HEK293 (cell line): ENCODE results near the gene C5orf15.

Experiments
- CTCF ChIA-PET: fragments of 350-600 bp; formaldehyde crosslinking; extraction: SDS; loops from one replicate; lab custom pipeline; 2021; ENCODE audit warnings: antibody characterized with exemption; lab: Yijun Ruan, JAX
- POLR2A ChIA-PET: fragments of 300-600 bp; formaldehyde crosslinking; extraction: SDS; loops from one replicate; lab custom pipeline; 2020; ENCODE audit warnings: antibody characterized with exemption, inconsistent platforms; lab: Yijun Ruan, JAX
- H3K27ac ChIP-seq: fragments of 200-500 bp; sonication (Bioruptor generic); 2 replicates; pipeline ENCODE4 v1.5.1; 2014; ENCODE audit warnings: low read depth, low read length, control low read depth, inconsistent platforms; ENCODE audit errors: extremely low read depth
- H3K36me3 ChIP-seq, 2 experiments: fragments of 200-500 bp in 1 of 2; sonication (Bioruptor generic) in 1 of 2; 1 replicate in 1 of 2; 2 replicates in 1 of 2; pipeline ENCODE4 v1.5.1; 2014 to 2017; ENCODE audit warnings: inconsistent platforms in 2 of 2, low read length in 2 of 2; ENCODE audit not compliant: control insufficient read depth in 2 of 2, insufficient read depth in 1 of 2
- H3K4me1 ChIP-seq: fragments of 200-500 bp; sonication (Bioruptor generic); 2 replicates; pipeline ENCODE4 v1.5.1; 2014; ENCODE audit warnings: mild to moderate bottlenecking, low read length, inconsistent platforms; ENCODE audit not compliant: control insufficient read depth, insufficient read depth
- H3K4me3 ChIP-seq: 2 replicates; pipeline ENCODE4 v1.5.1; 2011; ENCODE audit warnings: low read depth, mild to moderate bottlenecking, control low read depth, low read length, moderate library complexity
- H3K9me3 ChIP-seq: fragments of 200-500 bp; sonication (Bioruptor generic); 2 replicates; pipeline ENCODE4 v1.5.1; 2014; ENCODE audit warnings: low read depth, low read length, inconsistent platforms; ENCODE audit not compliant: control insufficient read depth, insufficient read depth
- EGR2 ChIP-seq: fragments of 450-650 bp; formaldehyde crosslinking; IDR thresholded peaks from 2 replicates; pipeline ENCODE4 v1.5.1; 2016; ENCODE audit warnings: low read depth, missing biosample characterization, missing genetic modification characterization
- KLF1 ChIP-seq: fragments of 450-650 bp; formaldehyde crosslinking; IDR thresholded peaks from 2 replicates; pipeline ENCODE4 v1.5.1; 2016; ENCODE audit warnings: missing biosample characterization, missing genetic modification characterization
- KLF16 ChIP-seq: fragments of 450-650 bp; formaldehyde crosslinking; IDR thresholded peaks from 2 replicates; pipeline ENCODE4 v1.5.1; 2017; ENCODE audit warnings: missing biosample characterization, missing genetic modification characterization
- KLF17 ChIP-seq: fragments of 450-650 bp; formaldehyde crosslinking; IDR thresholded peaks from 2 replicates; pipeline ENCODE4 v1.5.1; 2016; ENCODE audit warnings: missing biosample characterization, missing genetic modification characterization
- PRDM10 ChIP-seq: fragments of 450-650 bp; formaldehyde crosslinking; IDR thresholded peaks from 2 replicates; pipeline ENCODE4 v1.5.1; 2016; ENCODE audit warnings: missing biosample characterization, missing genetic modification characterization
- SP2 ChIP-seq: fragments of 450-650 bp; formaldehyde crosslinking; IDR thresholded peaks from 2 replicates; pipeline ENCODE4 v1.5.1; 2016; ENCODE audit warnings: missing biosample characterization, missing genetic modification characterization
- SP3 ChIP-seq: fragments of 450-650 bp; formaldehyde crosslinking; IDR thresholded peaks from 2 replicates; pipeline ENCODE4 v1.5.1; 2016; ENCODE audit warnings: missing biosample characterization, missing genetic modification characterization
- WT1 ChIP-seq: fragments of 450-650 bp; formaldehyde crosslinking; IDR thresholded peaks from 2 replicates; pipeline ENCODE4 v1.5.1; 2016; ENCODE audit warnings: missing biosample characterization, missing genetic modification characterization
- ZBTB48 ChIP-seq: fragments of 450-650 bp; formaldehyde crosslinking; IDR thresholded peaks from 2 replicates; pipeline ENCODE4 v1.5.1; 2016; ENCODE audit warnings: missing biosample characterization, missing genetic modification characterization
- ZBTB6 ChIP-seq: fragments of 450-650 bp; formaldehyde crosslinking; IDR thresholded peaks from 2 replicates; pipeline ENCODE4 v1.5.1; 2017; ENCODE audit warnings: missing biosample characterization, missing genetic modification characterization
- ZFHX2 ChIP-seq: fragments of 450-650 bp; formaldehyde crosslinking; conservative IDR thresholded peaks from 2 replicates; pipeline ENCODE4 v1.5.1; 2016; ENCODE audit warnings: missing biosample characterization, missing genetic modification characterization
- ZNF121 ChIP-seq: fragments of 450-650 bp; formaldehyde crosslinking; IDR thresholded peaks from 2 replicates; pipeline ENCODE4 v1.5.1; 2016; ENCODE audit warnings: missing biosample characterization, missing genetic modification characterization
- ZNF214 ChIP-seq: fragments of 450-650 bp; formaldehyde crosslinking; IDR thresholded peaks from 2 replicates; pipeline ENCODE4 v1.5.1; 2017; ENCODE audit warnings: missing biosample characterization, mild to moderate bottlenecking, missing genetic modification characterization, borderline replicate concordance
- ZNF335 ChIP-seq: fragments of 450-650 bp; formaldehyde crosslinking; conservative IDR thresholded peaks from 2 replicates; pipeline ENCODE4 v1.5.1; 2016; ENCODE audit warnings: missing biosample characterization, missing genetic modification characterization
- ZNF660 ChIP-seq: fragments of 450-650 bp; IDR thresholded peaks from 2 replicates; pipeline ENCODE4 v1.5.1; 2018; ENCODE audit warnings: missing biosample characterization, mild to moderate bottlenecking, missing genetic modification characterization

Gene C5orf15

GRCh38 chr5:134008266-134008749, 39.9 kb upstream of the C5orf15 start:
- ChIA-PET CTCF (interaction anchor here (1.0 to 2.2 kb wide), 3 partner anchors 12 to 32 kb away, joined by 3 to 17 read pairs (median 3); no protein-coding TSS in a partner anchor), POLR2A (interaction anchor here (0.6 to 0.7 kb wide), 3 partner anchors 22 to 620 kb away, joined by 3 to 6 read pairs (median 5); no protein-coding TSS in a partner anchor)
- TF ChIP-seq KLF16 (no peak), SP3 (tag by site-specific recombination) (0 out of 2 replicates have a peak, but pooled peaks have one; percentile 17), PRDM10 (tag by site-specific recombination) (peak; percentile 80), ZNF121 (tag by site-specific recombination) (no peak), WT1 (tag by site-specific recombination) (no peak), ZNF335 (tag by site-specific recombination) (peak; percentile 43; the same call in 1 of the 2 replicates), ZNF660 (tag by site-specific recombination) (no peak), ZNF214 (no peak)
- Histone ChIP-seq H3K4me1 (no peaks in the 10 kb centered on the region; the same call in 1 of the 2 replicates), H3K4me3 (no peak overlapping the region), H3K9me3 (no peaks in the 10 kb centered on the region), H3K36me3 (peaks cover 0 to under 1% of the 10 kb centered on the region in 2 experiments; a peak in 1 of 3 replicates), H3K27ac (no peak overlapping the region)

- Histone ChIP-seq H3K27ac (no peak overlapping the region), H3K4me3 (no peak overlapping the region), H3K36me3 (peaks cover under 1 to 6% of the 10 kb centered on the region in 2 experiments; a peak in 2 of 3 replicates), H3K4me1 (peaks cover 3% of the 10 kb centered on the region; the same call in 1 of the 2 replicates), H3K9me3 (no peaks in the 10 kb centered on the region)
- TF ChIP-seq EGR2 (tag by site-specific recombination) (peak; percentile 28; the same call in 1 of the 2 replicates), ZBTB6 (tag by site-specific recombination) (no peak), SP3 (tag by site-specific recombination) (peak; percentile 43), KLF17 (tag by site-specific recombination) (no peak), SP2 (peak; percentile 54), ZFHX2 (tag by site-specific recombination) (peak; percentile 61), KLF1 (tag by site-specific recombination) (no peak), ZBTB48 (no peak), PRDM10 (tag by site-specific recombination) (peak; percentile 44)
- CTCF ChIA-PET = interaction anchor here (1.0 to 2.2 kb wide), 2 partner anchors 11 to 19 kb away, joined by 3 to 17 read pairs; no protein-coding TSS in a partner anchor
- POLR2A ChIA-PET = interaction anchor here (0.5 kb wide), 1 partner anchor 87 kb away, joined by 3 read pairs; no protein-coding TSS in a partner anchor
These were observed 39.3 kb upstream of the C5orf15 start for GRCh38 chr5:134007581-134008265.
